ENCODE data around the gene METTL26. TPM values are rescaled to one million over a fixed set of nuclear protein-coding genes. Genes with fewer than 3 reads are reported as not detected.

METTL26 gene
- total and polyA plus RNA-seq, 2 of the 4 experiments (the other 2 are of a cell fraction): 46.8 to 128 TPM

- Histone ChIP-seq H3K36me3 (ENCODE audit: control insufficient read depth, insufficient read depth, low read length) (peaks cover 12% of the 10 kb centered on the region; the same call in 1 of the 2 replicates), H3K79me1 (ENCODE audit: low read depth in 1 of 2, low read length in 2 of 2) (peaks cover 0 to 27% of the 10 kb centered on the region in 2 experiments; a peak in 2 of 4 replicates), H3K4ac (ENCODE audit: low read depth, low read length) (peak overlapping the region; percentile 69), H3K4me2 (ENCODE audit: low read depth, low read length) (peak overlapping the region; percentile 89), H3K18ac (ENCODE audit: low read depth, low read length) (no peak overlapping the region), H2AK9ac (replicated peaks; ENCODE audit: low read depth, low read length, poor library complexity) (peak overlapping the region; percentile 47), H3K9me1 (ENCODE audit: insufficient read depth, low read length) (peaks cover 8% of the 10 kb centered on the region; the same call in 1 of the 2 replicates), H4K91ac (ENCODE audit: insufficient read depth, low read depth, low read length) (no peak overlapping the region), H3K23ac (ENCODE audit: low read depth, low read length) (no peak overlapping the region), H2AFZ (replicated peaks; ENCODE audit: low read length, poor library complexity) (peak overlapping the region; percentile 100), H4K5ac (ENCODE audit: low read depth, low read length) (peak overlapping the region; percentile 32; the same call in 1 of the 2 replicates), H2BK120ac (ENCODE audit: low read depth, low read length) (no peak overlapping the region), H3K27ac (ENCODE audit: insufficient read depth, low read length) (no peak overlapping the region; the same call in 1 of the 2 replicates), H3K9ac (ENCODE audit: low read depth, low read length) (peak overlapping the region; percentile 93; the same call in 1 of the 2 replicates), H3K9me3 (ENCODE audit: control insufficient read depth, insufficient read depth, low read length) (no peaks in the 10 kb centered on the region), H4K20me1 (ENCODE audit: insufficient read depth, low read length) (peaks cover 4% of the 10 kb centered on the region), H4K8ac (ENCODE audit: low read depth in 2 of 2, low read length in 2 of 2) (peak overlapping the region in 1 of 2 experiments; percentile 70; a peak in 1 of 4 replicates), H2BK5ac (ENCODE audit: low read depth, low read length, poor library complexity, severe bottlenecking) (peak overlapping the region; percentile 97), H3K4me3 (ENCODE audit: insufficient read depth, low read depth, low read length) (peak overlapping the region; percentile 97), H3K4me1 (ENCODE audit: control insufficient read depth, insufficient read depth, low read length) (peaks cover 11% of the 10 kb centered on the region), H2BK20ac (ENCODE audit: low read depth, low read length) (no peak overlapping the region), H2AK5ac (ENCODE audit: low read depth, low read length) (0 out of 2 replicates have a peak overlapping the region, but pooled peaks have one; percentile 11), H3K56ac (ENCODE audit: extremely low read depth, insufficient read depth, low read length) (no peak overlapping the region), H3K14ac (replicated peaks; ENCODE audit: low read depth, low read length) (no peak overlapping the region), H3K27me3 (ENCODE audit: control insufficient read depth, insufficient read depth, low read length) (no peaks in the 10 kb centered on the region), H2BK15ac (ENCODE audit: low read depth, low read length) (no peak overlapping the region)
- CTCF ChIA-PET: no interaction called here
- WGBS, 2 experiments (ENCODE audit: extremely low coverage in 2 of 2, insufficient read length in 1 of 2): 29% methylated on average over 15 of the region's 53 CpGs; no CpG with 5 or more reads in 1 of the 2 experiments
- peak; percentile 70 for ATAC-seq (ENCODE audit: low read depth)
- DNase-seq: peak; percentile 81
- no TSS peak for BruUV-seq (replicated peaks)
- POLR2A ChIA-PET (ENCODE audit: unreplicated experiment): no interaction called here
- TF ChIP-seq RCOR1 (IDR thresholded peaks at IDR 0.05; ENCODE audit: insufficient replicate concordance, low read length): no peak
- TF ChIP-seq RAD21 (IDR thresholded peaks at IDR 0.05; ENCODE audit: low read length): no peak
- dilution Hi-C loops (cut with HindIII; ENCODE audit: low sequenced_read_pairs, unreplicated experiment) (no loop called here), intact Hi-C loops (cut with micrococcal nuclease) (loop anchor here (2.0 to 5.0 kb wide), 2 partner anchors 49 to 110 kb away; partner anchors contain the start of gene CAPN15), in situ Hi-C loops (cut with MboI; ENCODE audit: low sequenced_read_pairs) (no loop called here)
Observed at GRCh38 chr16:637081-638018, 1.2 kb upstream of the METTL26 start.

Data from IMR-90 (cell line).